ENCODE measurements around the gene TANC1.
"Not testable (repeated sequence)": the region's sequence is repeated elsewhere in the genome, so short reads cannot be mapped to it uniquely, and the experiment has no call there.

Gene TANC1

GRCh38 chr2:159032580-159032979, 64.1 kb downstream of the TANC1 start:
- DNase-seq = no peak

GRCh38 chr2:159034713-159035112, 66.3 kb downstream of the TANC1 start:
- DNase-seq = no peak

- DNase-seq = no peak
Observed at GRCh38 chr2:159035790-159036411, 67.5 kb downstream of the TANC1 start.

GRCh38 chr2:159036461-159036860, 68.0 kb downstream of the TANC1 start:
- not testable (repeated sequence) for DNase-seq

- DNase-seq = not testable (repeated sequence)
Observed at GRCh38 chr2:159041328-159041727, 72.9 kb downstream of the TANC1 start.

- DNase-seq = no peak
Observed at GRCh38 chr2:159042115-159042850, 73.8 kb downstream of the TANC1 start.

GRCh38 chr2:159043710-159044109, 75.3 kb downstream of the TANC1 start:
- DNase-seq = no peak

- no peak for DNase-seq
Observed at GRCh38 chr2:159044804-159045286, 76.4 kb downstream of the TANC1 start.

- DNase-seq = no peak
Observed at GRCh38 chr2:159045545-159046454, 77.4 kb downstream of the TANC1 start.

GRCh38 chr2:159046966-159047365, 78.5 kb downstream of the TANC1 start:
- DNase-seq = no peak

GRCh38 chr2:159050426-159050825, 82.0 kb downstream of the TANC1 start:
- no peak for DNase-seq

GRCh38 chr2:159051133-159051532, 82.7 kb downstream of the TANC1 start:
- no peak for DNase-seq

- no peak for DNase-seq
Observed at GRCh38 chr2:159051661-159052060, 83.2 kb downstream of the TANC1 start.

- DNase-seq = no peak
Observed at GRCh38 chr2:159052157-159052601, 83.7 kb downstream of the TANC1 start.

GRCh38 chr2:159053161-159054031, 85.0 kb downstream of the TANC1 start:
- no peak for DNase-seq

GRCh38 chr2:159054032-159054334, 85.5 kb downstream of the TANC1 start:
- no peak for DNase-seq

- no peak for DNase-seq
Observed at GRCh38 chr2:159054985-159055384, 86.5 kb downstream of the TANC1 start.

GRCh38 chr2:159060518-159060917, 92.1 kb downstream of the TANC1 start:
- DNase-seq = no peak

GRCh38 chr2:159063677-159064076, 95.2 kb downstream of the TANC1 start:
- no peak for DNase-seq

GRCh38 chr2:159064446-159065301, 96.2 kb downstream of the TANC1 start:
- peak; percentile 68 for DNase-seq

- no peak for DNase-seq
Observed at GRCh38 chr2:159065313-159065712, 96.9 kb downstream of the TANC1 start.

- no peak for DNase-seq
Observed at GRCh38 chr2:159065891-159066290, 97.5 kb downstream of the TANC1 start.
